LNCaP clone FGC (cell line): ENCODE data around the gene BRINP2.

ENCODE experiments used
- DNase-seq: peaks from one replicate; pipeline ENCODE4 v3.0.0-alpha.2; 2011; ENCODE audit warnings: low read depth
- H3K4me3 ChIP-seq: 2 replicates; pipeline ENCODE4 v1.5.1; 2011; ENCODE audit warnings: mild to moderate bottlenecking, low read depth, low read length, control low read depth
- CTCF ChIP-seq: IDR thresholded peaks from 2 replicates; pipeline ENCODE4 v1.5.1; 2012; ENCODE audit warnings: mild to moderate bottlenecking; ENCODE audit not compliant: control insufficient read depth, insufficient read depth; ENCODE audit errors: extremely low read depth

The BRINP2 gene

GRCh38 chr1:177142010-177142409 is 28.7 kb upstream of the BRINP2 start:
- no peak overlapping the region for H3K4me3 ChIP-seq
- no peak for DNase-seq
- no peak for TF ChIP-seq CTCF

GRCh38 chr1:177142791-177143271 is 27.9 kb upstream of the BRINP2 start:
- no peak overlapping the region for H3K4me3 ChIP-seq
- DNase-seq = no peak
- TF ChIP-seq CTCF = no peak

GRCh38 chr1:177145106-177146070 is 25.4 kb upstream of the BRINP2 start:
- TF ChIP-seq CTCF = no peak
- no peak overlapping the region for H3K4me3 ChIP-seq
- DNase-seq = no peak

DNA sequence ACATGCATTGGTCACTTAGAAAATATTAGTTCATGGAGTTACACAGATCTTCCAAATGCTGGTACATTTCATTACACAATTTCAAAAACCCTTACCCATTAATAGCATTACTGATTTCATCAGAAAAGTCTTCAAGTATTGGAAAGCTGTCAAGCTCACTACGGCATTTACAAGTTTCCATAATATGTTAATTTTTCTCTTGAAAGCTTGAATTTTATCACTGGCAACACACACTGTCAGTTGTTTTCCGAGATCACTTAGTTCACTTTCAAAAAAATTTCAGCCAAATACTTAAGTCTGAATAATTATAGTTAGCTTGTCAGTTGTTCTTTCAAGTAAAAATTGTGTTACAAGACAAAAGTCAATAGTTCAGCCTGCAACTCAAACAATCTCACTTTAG is 24.3 kb upstream of the BRINP2 start:
- TF ChIP-seq CTCF = no peak
- DNase-seq = no peak
- no peak overlapping the region for H3K4me3 ChIP-seq

- no peak for TF ChIP-seq CTCF
- H3K4me3 ChIP-seq = no peak overlapping the region
- no peak for DNase-seq
Observed at GRCh38 chr1:177162243-177162642, 8.5 kb upstream of the BRINP2 start.

- no peak overlapping the region for H3K4me3 ChIP-seq
- DNase-seq = no peak
- no peak for TF ChIP-seq CTCF
Observed at GRCh38 chr1:177163844-177164379, 6.8 kb upstream of the BRINP2 start.
